Measurements from ENCODE around the gene P2RX7. TPM values are rescaled to one million over a fixed set of nuclear protein-coding genes. Genes with fewer than 3 reads are reported as not detected.
A peak's percentile ranks its signal among the peaks of the same experiment; 100 is the strongest.

P2RX7 gene
- total and polyA plus RNA-seq, 2 donors (not counting 1 experiment from before 2014, with no cell fraction given), result 1.9 to 17.2 TPM

GRCh38 chr12:121113057-121113456 lies 19.6 kb upstream of the P2RX7 start:
- Histone ChIP-seq H3K4me1 (ENCODE audit: control insufficient read depth, extremely low read depth, insufficient read depth, low read length) (no peaks in the 10 kb centered on the region), H3K79me2 (ENCODE audit: control insufficient read depth, insufficient read depth, low read length) (no peaks in the 10 kb centered on the region), H3K9ac (ENCODE audit: insufficient read depth, low read length) (no peak overlapping the region), H3K27ac (ENCODE audit: insufficient read depth, low read length) (no peak overlapping the region), H4K20me1 (ENCODE audit: control insufficient read depth, extremely low read depth, insufficient read depth, low read length) (no peaks in the 10 kb centered on the region), H3K4me3 (replicated peaks in 1 of 4; ENCODE audit: control extremely low read depth in 1 of 4, insufficient read depth in 1 of 4, low read depth in 3 of 4, low read length in 4 of 4) (no peak overlapping the region), H3K4me2 (ENCODE audit: extremely low read depth, insufficient read depth, low read length) (no peak overlapping the region), H3K36me3 (ENCODE audit: control insufficient read depth, insufficient read depth, low read length) (no peaks in the 10 kb centered on the region), H3K9me3 (ENCODE audit: control insufficient read depth, insufficient read depth, low read depth, low read length) (no peaks in the 10 kb centered on the region), H2AFZ (ENCODE audit: low read length) (no peak overlapping the region), H3K27me3 (ENCODE audit: control insufficient read depth, insufficient read depth, low read length) (no peaks in the 10 kb centered on the region)
- no peak for TF ChIP-seq EZH2 (IDR thresholded peaks at IDR 0.05; ENCODE audit: low read length, missing control alignments)
- TF ChIP-seq, protein P1, sequence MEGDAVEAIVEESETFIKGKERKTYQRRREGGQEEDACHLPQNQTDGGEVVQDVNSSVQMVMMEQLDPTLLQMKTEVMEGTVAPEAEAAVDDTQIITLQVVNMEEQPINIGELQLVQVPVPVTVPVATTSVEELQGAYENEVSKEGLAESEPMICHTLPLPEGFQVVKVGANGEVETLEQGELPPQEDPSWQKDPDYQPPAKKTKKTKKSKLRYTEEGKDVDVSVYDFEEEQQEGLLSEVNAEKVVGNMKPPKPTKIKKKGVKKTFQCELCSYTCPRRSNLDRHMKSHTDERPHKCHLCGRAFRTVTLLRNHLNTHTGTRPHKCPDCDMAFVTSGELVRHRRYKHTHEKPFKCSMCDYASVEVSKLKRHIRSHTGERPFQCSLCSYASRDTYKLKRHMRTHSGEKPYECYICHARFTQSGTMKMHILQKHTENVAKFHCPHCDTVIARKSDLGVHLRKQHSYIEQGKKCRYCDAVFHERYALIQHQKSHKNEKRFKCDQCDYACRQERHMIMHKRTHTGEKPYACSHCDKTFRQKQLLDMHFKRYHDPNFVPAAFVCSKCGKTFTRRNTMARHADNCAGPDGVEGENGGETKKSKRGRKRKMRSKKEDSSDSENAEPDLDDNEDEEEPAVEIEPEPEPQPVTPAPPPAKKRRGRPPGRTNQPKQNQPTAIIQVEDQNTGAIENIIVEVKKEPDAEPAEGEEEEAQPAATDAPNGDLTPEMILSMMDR (conservative IDR thresholded peaks at IDR 0.05 in 1 of 2, IDR thresholded peaks at IDR 0.05 in 1 of 2; ENCODE audit: low read depth in 1 of 2, low read length in 2 of 2), result no peak
- no peak for DNase-seq (ENCODE audit: low read depth in 2 of 2)

DNA sequence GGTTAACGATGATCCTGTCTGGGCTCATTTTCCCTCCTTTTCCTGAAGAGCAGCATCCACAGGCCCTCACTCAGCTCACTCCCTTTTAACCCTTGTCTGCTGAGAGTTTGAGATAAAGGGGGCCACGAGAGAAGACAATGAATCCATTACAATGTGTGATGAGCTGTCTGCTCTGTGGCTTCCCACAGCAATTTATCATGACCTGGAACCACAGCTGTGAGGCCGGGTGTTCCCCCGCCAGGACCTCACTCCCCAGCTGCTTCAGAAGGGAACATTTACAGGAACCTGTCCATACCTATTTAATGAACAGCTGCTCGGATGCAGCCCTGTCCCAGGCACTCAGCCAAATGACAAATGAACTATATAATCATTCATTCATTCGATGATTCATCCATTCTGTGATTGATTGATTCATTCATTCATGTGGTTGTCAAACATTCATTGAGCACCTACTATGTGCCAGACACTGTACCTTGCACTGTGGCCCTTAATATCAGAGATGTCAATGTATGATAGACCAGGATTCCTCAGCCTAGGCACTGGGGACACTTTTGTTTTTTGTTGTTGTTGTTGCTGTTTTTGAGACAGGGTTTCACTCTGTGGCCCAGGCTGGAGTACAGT lies 18.5 kb upstream of the P2RX7 start:
- Histone ChIP-seq H3K9me3 (ENCODE audit: control insufficient read depth, insufficient read depth, low read depth, low read length) (no peaks in the 10 kb centered on the region), H3K4me1 (ENCODE audit: control insufficient read depth, extremely low read depth, insufficient read depth, low read length) (no peaks in the 10 kb centered on the region), H3K79me2 (ENCODE audit: control insufficient read depth, insufficient read depth, low read length) (no peaks in the 10 kb centered on the region), H2AFZ (ENCODE audit: low read length) (no peak overlapping the region), H3K27ac (ENCODE audit: insufficient read depth, low read length) (no peak overlapping the region), H3K27me3 (ENCODE audit: control insufficient read depth, insufficient read depth, low read length) (no peaks in the 10 kb centered on the region), H3K4me3 (replicated peaks in 1 of 4; ENCODE audit: control extremely low read depth in 1 of 4, insufficient read depth in 1 of 4, low read depth in 3 of 4, low read length in 4 of 4) (no peak overlapping the region), H4K20me1 (ENCODE audit: control insufficient read depth, extremely low read depth, insufficient read depth, low read length) (no peaks in the 10 kb centered on the region), H3K9ac (ENCODE audit: insufficient read depth, low read length) (no peak overlapping the region), H3K36me3 (ENCODE audit: control insufficient read depth, insufficient read depth, low read length) (no peaks in the 10 kb centered on the region), H3K4me2 (ENCODE audit: extremely low read depth, insufficient read depth, low read length) (no peak overlapping the region)
- peak in 1 of 2 donors; percentile 39 for DNase-seq (ENCODE audit: low read depth in 2 of 2)
- TF ChIP-seq, protein P1 (conservative IDR thresholded peaks at IDR 0.05 in 1 of 2, IDR thresholded peaks at IDR 0.05 in 1 of 2; ENCODE audit: low read depth in 1 of 2, low read length in 2 of 2), result no peak
- TF ChIP-seq EZH2 (IDR thresholded peaks at IDR 0.05; ENCODE audit: low read length, missing control alignments), result no peak

GRCh38 chr12:121114806-121115205 lies 17.9 kb upstream of the P2RX7 start:
- Histone ChIP-seq H3K79me2 (ENCODE audit: control insufficient read depth, insufficient read depth, low read length) (no peaks in the 10 kb centered on the region), H2AFZ (ENCODE audit: low read length) (no peak overlapping the region), H3K27ac (ENCODE audit: insufficient read depth, low read length) (no peak overlapping the region), H3K9me3 (ENCODE audit: control insufficient read depth, insufficient read depth, low read depth, low read length) (no peaks in the 10 kb centered on the region), H3K27me3 (ENCODE audit: control insufficient read depth, insufficient read depth, low read length) (no peaks in the 10 kb centered on the region), H4K20me1 (ENCODE audit: control insufficient read depth, extremely low read depth, insufficient read depth, low read length) (no peaks in the 10 kb centered on the region), H3K4me2 (ENCODE audit: extremely low read depth, insufficient read depth, low read length) (no peak overlapping the region), H3K4me3 (replicated peaks in 1 of 4; ENCODE audit: control extremely low read depth in 1 of 4, insufficient read depth in 1 of 4, low read depth in 3 of 4, low read length in 4 of 4) (no peak overlapping the region), H3K9ac (ENCODE audit: insufficient read depth, low read length) (no peak overlapping the region), H3K36me3 (ENCODE audit: control insufficient read depth, insufficient read depth, low read length) (no peaks in the 10 kb centered on the region), H3K4me1 (ENCODE audit: control insufficient read depth, extremely low read depth, insufficient read depth, low read length) (no peaks in the 10 kb centered on the region)
- DNase-seq (ENCODE audit: low read depth in 2 of 2), result no peak
- TF ChIP-seq EZH2 (IDR thresholded peaks at IDR 0.05; ENCODE audit: low read length, missing control alignments), result no peak
- TF ChIP-seq, protein P1 (conservative IDR thresholded peaks at IDR 0.05 in 1 of 2, IDR thresholded peaks at IDR 0.05 in 1 of 2; ENCODE audit: low read depth in 1 of 2, low read length in 2 of 2), result no peak
